GM19193 (cell line): ENCODE data around the gene TSPEAR.

Experiments used
- POLR2A ChIP-seq: IDR thresholded peaks from 4 replicates; pipeline ENCODE4 v1.6.1; 2011; ENCODE audit not compliant: insufficient read depth, insufficient read length; ENCODE audit errors: extremely low read depth

The TSPEAR gene

DNA sequence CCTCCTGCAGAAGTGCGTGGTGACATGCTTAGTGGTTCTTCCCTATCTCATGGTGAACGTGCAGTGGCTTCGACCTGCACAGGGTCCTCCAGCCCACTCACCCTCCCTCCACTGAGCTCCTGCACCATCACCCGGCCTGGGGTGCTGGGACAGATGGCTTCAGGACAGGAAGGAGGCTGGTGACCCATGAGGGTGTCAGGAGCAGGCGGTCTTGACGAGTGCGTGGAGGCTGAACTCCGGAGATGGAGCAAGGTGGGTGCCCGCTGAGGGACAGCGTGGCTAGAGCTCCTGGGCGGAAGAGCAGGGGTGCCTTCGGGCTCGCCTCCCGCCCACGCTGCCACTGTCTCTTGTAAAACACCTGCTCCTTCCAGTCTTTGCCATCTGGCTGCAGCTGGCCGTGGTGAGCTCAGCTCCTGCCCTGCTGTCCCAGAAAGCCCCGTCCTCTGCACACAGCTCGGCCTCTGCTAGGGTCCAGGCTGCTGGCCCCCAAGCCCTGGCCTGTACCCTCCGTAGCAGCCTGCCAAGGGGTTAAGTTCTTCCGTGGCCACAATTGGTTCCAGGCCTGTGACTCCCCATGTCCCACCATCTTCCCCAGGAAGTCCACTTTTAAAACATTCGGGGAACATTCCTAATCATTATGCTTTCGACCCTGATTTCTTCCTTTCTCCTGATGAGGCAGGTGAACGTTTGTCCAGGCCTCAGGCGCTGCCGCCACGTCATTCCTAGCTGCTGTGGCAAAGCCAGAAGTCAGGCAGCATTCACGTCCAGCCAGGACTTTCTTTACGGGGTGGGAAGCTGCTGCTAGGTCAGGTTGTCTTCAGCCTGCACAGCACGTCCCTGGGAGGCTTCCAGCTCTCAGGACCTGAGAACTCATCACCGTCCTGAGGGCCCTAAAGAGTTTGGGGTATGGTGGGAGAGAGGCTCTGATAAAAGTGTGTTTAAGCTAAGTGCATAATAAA is 179.5 kb downstream of the TSPEAR start:
- TF ChIP-seq POLR2A: no peak

DNA sequence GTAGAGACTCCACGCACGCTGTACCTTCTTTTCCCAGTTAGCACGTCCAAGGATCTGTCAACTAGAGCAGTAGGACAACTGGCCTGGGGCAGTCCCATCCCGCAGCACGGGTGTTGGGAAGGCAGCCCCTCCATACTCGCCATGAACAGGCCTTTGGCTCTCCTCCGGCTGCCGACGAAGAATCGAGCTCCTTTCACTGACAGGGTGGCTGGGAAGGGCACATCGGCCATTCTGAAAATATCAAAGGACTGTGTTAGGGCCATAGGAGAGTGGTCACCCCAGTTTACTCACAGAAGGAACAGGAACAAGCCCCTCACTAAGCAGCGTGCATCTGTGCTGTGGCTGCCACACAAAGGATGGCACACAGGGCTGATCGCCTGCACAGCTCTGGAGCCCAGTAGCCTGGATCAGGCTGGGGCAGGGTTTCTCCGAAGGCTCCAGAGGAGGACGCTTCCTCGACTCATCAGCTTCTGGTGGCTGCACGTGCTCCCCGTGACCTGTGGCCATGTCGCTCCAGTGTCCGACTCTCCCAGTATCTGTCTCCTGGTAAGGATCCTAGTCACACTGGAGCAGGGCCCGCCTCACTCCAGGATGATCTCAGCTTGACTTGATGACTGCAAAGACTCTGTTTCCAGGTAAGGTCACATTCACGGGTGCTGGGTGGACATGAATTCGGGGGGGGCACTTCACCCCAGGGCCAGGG is 180.3 kb downstream of the TSPEAR start:
- TF ChIP-seq POLR2A: no peak

DNA sequence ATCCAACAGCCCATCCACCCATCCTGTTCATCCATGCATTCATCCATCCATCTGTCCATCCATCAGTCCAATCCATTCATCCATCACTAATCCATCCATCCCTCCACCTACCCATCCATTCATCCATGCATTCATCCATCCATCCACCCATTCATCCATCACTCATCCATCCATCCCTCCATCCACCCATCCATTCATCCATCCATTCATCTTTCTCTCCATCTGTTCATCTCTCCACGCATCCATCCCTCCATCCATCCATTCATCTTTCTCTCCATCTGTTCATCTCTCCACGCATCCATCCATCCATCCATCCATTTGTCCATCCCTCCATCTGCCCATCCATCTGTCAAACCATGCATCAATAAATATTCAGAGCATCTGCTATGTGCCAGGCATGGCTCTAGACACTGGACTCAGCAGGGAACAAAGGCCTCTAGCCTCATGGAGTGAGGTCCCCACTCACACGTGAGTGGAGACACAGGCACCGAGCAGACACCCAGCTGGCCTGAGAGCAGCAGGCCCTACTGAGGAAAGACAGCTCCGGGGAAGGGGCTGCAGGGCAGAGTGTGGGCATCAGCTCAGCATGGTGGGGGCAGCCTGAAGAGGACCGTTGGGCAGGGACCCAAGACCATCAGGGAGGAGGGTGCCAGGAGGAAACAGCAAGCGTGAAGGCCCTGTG is 181.0 kb downstream of the TSPEAR start:
- no peak for TF ChIP-seq POLR2A

DNA sequence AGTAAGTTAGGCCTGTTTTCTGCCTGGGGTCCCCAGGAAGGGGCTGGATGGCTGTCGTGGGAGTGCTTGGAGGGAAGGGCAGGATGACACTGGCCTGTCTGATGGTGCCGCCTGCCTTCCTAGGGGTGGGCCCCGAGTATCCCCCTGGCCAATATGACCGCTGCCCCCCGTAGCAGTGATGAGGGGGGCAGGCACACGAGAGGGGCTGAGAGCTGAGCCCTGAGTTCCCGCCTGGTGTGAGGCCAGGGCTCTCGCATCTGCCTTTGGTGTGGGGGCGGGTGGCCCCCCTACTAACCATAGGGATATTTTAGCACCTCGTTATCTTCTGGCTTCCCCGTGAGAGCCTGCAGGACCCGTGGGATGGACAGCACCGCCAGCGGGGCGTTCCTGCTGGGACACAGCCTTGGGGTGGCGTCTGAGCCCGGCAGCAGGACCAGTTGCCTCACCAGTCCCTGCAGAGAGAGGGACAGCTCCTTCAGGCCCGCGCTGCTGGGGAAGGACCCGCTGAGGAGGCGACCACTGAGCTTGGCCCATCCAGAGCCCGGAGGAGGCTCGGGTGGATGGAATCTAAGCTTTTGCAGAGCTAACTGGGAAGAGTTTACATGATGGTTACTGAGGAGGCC is 181.8 kb downstream of the TSPEAR start:
- no peak for TF ChIP-seq POLR2A

DNA sequence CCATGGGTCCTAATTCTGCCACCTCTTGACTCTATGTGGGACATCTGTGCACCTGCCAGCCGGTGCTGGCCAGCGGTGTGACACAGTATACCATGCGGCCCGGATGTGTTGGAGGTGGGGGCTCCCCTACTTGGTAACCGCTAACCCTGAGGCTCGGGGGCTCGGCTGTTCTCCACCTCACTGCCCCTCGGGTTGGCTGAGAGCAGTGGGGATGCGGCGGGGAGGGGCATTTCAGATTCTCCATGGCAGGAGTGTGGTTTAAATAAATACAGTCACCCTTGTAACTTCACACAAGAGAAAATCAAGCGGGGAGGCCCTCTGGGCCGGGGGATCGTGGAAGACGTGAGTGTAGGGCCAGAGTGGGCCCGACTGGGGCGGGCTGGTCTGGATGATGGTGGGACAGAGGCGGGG is 182.4 kb downstream of the TSPEAR start:
- TF ChIP-seq POLR2A: no peak

DNA sequence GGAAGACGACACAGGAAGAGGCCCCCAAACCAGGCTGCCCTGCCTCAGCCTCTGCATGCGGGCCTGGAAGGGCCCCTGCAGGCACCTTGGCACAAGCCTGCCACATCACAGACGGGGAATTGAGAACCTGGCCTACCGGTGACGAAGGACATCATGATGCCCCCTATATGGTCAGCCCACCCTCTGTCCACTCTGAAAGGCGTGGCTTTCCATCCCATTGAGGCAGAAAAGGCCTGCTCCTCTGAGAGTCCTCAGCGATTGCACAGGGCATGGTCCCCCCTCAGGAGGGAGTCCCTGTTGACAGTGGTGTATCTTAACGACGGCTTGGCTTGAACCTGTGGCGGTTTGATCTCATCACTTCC is 182.8 kb downstream of the TSPEAR start:
- no peak for TF ChIP-seq POLR2A

DNA sequence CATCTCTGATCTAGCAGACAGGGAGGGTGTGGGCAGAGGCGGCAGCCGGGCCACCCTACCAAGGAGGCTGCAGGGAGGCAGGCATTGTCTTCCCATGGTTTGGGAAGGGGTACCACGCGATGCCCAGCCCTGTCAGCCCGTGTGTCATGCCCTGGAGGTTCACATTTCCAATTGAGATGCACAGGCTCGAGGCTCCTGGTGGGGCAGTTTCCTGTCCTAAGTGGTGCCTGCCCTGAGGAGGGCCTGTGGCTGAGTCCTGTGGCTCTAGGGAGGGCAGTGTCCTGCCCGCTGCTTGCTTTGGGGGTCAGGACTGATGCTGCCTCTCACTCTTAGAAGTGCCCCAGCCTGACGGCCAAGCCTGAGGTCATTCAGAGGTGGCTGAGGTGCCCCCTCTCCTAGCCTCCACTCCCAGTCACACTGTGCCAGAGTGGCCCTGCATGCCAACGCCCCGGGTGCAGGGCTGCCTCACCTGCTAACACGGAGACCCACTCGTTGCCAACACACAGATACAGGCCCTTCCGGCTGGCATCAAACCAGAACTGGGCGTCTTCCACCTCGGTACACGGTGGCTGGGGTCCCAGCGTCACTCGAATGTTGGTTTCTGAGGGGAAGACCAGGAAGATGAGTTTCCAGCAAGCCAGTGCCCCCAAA is 183.3 kb downstream of the TSPEAR start:
- no peak for TF ChIP-seq POLR2A

DNA sequence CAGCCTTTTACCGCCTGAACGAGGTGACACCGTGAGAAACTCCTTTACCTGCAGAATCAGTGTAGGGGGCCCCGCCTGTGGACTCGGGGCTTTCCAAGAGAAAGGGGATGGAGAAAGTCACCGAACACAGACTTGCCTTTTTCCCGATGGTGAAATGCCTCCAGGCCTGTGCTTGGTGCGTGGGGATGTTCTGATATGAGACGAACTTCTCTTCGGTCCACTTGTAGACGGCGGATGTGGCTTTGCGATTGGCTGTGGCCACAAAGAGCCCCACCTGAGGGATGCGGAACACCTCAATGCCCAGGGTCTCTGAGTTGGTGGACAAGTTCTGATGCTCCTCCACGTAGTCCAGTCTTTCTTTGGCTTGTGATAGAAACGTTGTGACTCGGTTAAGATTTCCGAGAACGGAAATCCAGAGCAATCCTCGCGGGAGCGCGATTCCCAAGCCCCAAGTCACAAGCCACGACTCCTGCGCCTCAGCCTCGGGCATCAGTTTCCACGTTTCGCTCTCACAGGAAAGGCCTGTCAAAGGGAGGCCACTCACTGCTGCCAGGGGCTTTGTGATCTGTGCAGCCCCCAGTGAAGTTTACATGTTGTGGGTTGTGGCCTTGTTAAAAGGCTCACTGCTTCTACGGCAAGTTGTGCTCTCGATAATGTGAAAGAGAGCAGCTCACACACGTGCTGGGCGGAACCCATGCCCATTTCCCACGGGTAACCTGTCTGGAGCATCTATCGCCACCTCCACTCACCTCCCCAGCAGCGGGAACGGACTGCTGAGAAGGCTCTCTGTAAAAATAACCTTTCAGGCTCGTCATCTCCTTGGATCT is 184.0 kb downstream of the TSPEAR start:
- no peak for TF ChIP-seq POLR2A

DNA sequence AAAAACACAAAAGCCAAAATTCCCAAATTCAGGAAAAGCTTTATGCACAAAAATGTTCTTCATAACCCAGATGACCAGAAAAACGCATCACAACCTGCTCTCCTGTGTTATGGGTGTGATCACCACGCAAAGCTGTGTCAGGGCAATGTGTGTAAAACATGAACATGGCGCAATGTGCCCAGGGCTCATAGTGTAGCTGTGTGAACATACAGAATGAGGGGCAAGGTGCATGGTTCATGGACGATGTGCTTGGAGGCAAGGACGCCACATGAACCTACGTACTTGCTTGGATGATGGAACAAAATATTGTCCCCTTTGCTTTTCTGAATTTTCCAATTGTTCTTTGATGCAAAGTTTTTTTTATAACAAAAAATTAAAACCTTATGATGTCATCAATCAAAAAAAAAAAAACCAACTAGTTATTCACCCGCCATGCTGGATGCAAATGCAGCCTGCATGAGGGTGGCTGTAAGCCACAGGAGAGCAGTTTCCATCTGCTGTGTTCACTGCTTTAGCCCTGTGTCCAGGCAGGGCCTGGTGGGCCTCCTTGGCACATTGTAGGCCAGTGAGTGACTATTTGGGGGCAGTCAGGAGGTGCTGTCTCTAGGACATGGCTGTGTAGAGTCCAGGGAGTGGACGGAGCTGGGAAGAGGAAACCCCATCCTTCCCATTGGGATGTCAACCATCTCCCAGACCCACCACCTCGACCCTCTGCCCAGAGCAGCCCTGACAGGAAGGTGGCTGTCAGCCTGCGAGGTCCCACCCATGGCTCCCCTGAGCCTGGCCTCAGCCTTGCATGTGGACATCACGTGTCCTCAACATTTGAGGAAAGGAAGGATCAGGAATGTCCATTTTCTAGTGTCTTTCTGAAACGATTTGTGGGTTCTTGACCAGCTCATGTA is 185.0 kb downstream of the TSPEAR start:
- no peak for TF ChIP-seq POLR2A

DNA sequence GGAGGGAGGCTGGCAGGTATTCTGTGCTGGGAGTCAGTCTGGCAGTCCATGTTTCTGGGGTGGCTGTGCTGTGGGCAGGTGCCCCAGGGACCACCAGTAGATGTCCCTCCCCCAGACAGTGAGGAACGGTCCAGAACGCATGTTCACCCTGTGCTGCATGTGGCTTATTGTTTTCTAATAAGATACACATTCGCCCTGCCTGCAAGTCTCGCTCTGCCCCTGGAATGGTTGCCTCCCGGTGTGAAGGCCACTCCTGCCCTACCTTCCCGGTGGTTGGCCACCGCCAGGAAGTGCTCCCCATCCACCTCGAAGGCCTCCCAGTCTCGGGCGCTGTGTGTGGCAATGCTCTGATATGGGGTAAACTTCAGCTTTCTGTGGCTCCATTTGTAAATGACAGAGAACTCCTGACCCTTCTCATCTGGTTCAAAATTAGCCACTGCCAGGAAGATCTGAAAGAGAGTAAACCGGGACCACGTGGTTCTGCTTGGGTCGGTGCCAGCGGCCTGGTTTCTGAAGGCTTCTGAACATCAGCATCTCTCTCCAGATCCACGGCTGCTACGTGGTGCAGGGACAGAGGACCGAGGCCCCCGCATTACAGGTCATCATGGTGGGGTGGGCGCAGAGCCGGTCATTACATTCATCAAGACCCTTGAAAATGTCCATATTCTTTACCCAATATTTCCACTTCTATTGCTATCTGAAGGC is 185.8 kb downstream of the TSPEAR start:
- no peak for TF ChIP-seq POLR2A

DNA sequence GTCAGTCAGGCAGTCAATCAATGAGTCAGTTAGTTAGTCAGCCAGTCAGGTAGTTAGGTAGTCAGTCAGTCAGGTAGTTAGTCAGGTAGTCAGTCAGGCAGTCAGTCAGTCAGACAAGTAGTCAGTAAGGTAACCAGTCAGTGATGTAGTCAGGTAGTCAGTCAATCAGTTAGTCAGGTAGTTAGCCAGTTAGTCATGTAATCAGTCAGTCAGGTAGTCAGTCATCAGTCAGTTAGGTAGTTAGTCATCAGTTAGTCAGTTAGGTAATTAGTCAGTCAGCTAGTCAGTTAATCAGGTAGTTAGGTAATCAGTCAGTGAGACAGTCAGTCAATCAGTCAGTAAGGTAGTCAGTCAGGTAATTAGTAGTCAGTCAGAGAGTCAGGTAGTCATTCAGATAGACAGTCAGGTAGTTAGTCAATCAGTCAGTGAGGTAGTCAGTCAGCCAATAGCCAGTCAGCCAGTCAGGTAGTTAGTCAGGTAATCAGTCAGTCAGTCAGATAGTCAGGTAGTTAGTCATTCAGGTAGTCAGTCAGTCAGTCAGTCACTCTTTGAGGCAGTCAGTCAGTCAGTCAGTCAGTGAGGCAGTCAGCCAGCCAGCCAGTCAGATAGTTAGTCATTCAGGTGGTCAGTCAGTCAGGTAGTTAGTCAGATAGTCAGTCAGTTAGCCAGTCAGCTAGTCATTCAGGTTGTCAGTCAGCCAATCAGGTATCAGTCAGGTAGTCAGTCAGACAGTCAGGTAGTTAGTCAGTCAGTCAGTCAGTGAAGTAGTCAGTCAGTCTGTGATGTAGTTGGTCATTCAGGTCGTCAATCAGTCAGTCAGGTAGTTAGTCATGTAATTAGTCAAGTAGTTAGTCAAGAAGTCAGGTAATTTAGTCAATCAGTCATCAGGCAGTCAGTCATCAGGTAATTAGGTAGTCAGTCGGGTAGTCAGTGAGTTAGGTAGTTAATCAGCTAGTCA is 186.7 kb downstream of the TSPEAR start:
- TF ChIP-seq POLR2A: no peak
